CD1c-positive myeloid dendritic cell (primary cell): ENCODE results near the gene EPHA1.

Experiments
- DNase-seq: peaks from one replicate; pipeline ENCODE4 v3.0.0-alpha.2; 2016; ENCODE audit errors: extremely low spot score

EPHA1 gene

GRCh38 chr7:143374561-143374960 lies 34.1 kb downstream of the EPHA1 start:
- peak; percentile 72 for DNase-seq

GRCh38 chr7:143373255-143373794 lies 35.3 kb downstream of the EPHA1 start:
- no peak for DNase-seq

GRCh38 chr7:143372070-143372469 lies 36.6 kb downstream of the EPHA1 start:
- peak; percentile 70 for DNase-seq

- DNase-seq: no peak
Observed at GRCh38 chr7:143369678-143370651, 38.7 kb downstream of the EPHA1 start.

- no peak for DNase-seq
Observed at GRCh38 chr7:143368387-143368786, 40.3 kb downstream of the EPHA1 start.

- DNase-seq: no peak
Observed at GRCh38 chr7:143367972-143368371, 40.7 kb downstream of the EPHA1 start.

- no peak for DNase-seq
Observed at GRCh38 chr7:143363016-143363937, 45.4 kb downstream of the EPHA1 start.

GRCh38 chr7:143362131-143363015 lies 46.3 kb downstream of the EPHA1 start, which contains the start of gene FAM131B:
Gene FAM131B (minus strand): TSS chr7:143362713. CDS start chr7:143362603, 110 bp downstream.
- DNase-seq: peak; percentile 34

GRCh38 chr7:143361552-143362130 lies 47.0 kb downstream of the EPHA1 start:
- DNase-seq: peak; percentile 31

GRCh38 chr7:143360788-143361551 lies 47.7 kb downstream of the EPHA1 start:
- no peak for DNase-seq

- peak; percentile 41 for DNase-seq
Observed at GRCh38 chr7:143359771-143360353, 48.8 kb downstream of the EPHA1 start.

GRCh38 chr7:143358626-143359025 lies 50.0 kb downstream of the EPHA1 start:
- DNase-seq: no peak

GRCh38 chr7:143356414-143357050 lies 52.1 kb downstream of the EPHA1 start:
- no peak for DNase-seq

GRCh38 chr7:143355450-143356385 lies 52.9 kb downstream of the EPHA1 start:
- DNase-seq: no peak

- no peak for DNase-seq
Observed at GRCh38 chr7:143354965-143355364, 53.7 kb downstream of the EPHA1 start.

GRCh38 chr7:143354376-143354775 lies 54.3 kb downstream of the EPHA1 start:
- no peak for DNase-seq

- peak; percentile 26 for DNase-seq
Observed at GRCh38 chr7:143352531-143353002, 56.1 kb downstream of the EPHA1 start.

- DNase-seq: no peak
Observed at GRCh38 chr7:143351574-143351973, 57.1 kb downstream of the EPHA1 start.
